HG03108 (cell line): ENCODE measurements around the gene CTNNAL1.
"Not testable (repeated sequence)": the region's sequence is repeated elsewhere in the genome, so short reads cannot be mapped to it uniquely, and the experiment has no call there.

Experiments used
- ATAC-seq: cut with Tn5 transposase; IDR thresholded peaks from one replicate; pipeline ENCODE4 v1.9.1; 2021; ENCODE audit warnings: moderate library complexity; ENCODE audit not compliant: unreplicated experiment

The CTNNAL1 gene

DNA sequence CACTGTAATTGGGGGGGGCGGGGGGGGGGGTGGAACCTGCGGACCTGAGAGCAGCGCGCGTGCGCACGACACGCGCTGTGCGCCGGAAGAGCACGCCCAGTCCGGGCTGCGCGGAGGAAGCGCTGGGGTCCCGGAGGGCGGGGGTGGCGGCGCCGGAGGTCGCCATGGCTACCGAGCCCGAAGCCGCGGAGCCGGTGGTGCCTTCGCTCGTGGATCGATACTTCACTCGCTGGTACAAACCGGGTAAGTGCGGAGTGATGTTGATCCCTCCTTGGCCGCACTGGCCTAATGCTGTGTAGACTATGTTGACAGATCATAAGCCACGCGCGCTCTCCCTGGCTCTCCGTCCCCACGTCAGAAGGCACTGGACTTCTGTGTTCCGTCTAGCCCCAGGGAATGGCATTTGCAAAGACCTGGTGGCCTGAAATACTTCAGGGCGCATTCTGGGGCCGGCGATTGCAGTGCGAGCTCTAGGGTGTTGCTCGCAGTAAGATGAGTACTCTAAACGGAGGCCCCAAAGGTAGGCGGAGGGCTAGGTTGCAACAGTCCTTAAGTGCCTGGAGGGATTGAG, 78.9 kb downstream of the CTNNAL1 start, which contains the start of gene ABITRAM:
Gene ABITRAM (plus strand): TSS at position 78 of the 571 bp plus-strand sequence. CDS start 87 bp downstream, at position 165.
- ATAC-seq, result peak; percentile 72

DNA sequence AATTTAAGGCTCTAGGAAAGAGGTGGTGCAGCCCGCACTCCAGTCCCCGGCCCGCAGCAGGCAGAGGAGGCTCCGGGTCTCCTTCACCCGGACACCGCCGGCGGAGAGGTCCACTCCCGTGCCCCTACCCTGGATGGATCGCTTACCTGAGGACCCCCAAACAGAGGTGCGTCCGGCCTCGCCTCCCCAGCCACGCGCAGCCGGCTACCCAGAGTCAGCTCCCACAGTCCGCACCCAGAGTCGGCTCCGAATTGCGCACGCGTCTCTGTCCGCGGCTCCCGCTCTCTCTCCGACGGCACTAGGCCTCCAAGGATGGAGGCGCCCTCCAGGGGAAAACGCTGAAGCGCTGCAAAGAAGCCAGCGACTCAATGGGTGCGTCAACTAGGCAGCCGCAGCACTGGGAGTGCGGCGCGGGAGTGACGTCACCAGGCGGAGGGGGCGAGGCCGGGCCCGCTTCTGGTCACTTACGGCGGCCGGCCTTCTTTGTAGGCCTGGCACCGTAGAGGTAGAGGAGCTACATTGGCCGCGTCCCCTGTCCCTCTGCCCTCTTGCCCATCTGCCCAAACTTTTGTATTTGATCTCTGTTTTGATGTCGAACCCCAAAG, 79.5 kb downstream of the CTNNAL1 start, which contains the start of gene ELP1:
Gene ELP1 (minus strand): TSS at position 407 of the 605 bp plus-strand sequence. CDS start 2,978 bp downstream, outside the sequence.
- ATAC-seq, result peak; percentile 88

DNA sequence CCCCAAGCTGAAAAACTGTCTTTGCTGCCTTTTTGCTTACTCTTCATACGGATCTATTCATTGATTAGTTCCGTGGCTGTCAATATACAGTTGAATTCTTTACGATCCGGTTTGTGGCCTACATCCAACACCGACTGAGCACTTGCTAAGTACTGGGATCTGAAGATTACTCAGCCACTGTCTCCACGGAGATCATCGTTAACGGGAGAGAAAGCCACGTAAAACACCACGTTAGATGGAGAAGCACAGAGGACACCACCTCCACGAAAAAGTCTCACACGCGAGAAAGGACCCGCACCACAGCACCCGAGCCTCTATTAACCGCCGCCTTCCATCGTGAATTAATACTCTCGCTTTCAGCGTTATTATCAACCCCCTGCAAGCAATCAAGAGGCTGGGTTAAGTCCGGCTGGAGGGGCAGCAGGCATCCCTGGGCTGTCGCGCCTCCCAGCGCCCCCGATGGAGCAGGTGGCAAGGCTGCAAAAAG, 80.0 kb downstream of the CTNNAL1 start:
- peak; percentile 18 for ATAC-seq

DNA sequence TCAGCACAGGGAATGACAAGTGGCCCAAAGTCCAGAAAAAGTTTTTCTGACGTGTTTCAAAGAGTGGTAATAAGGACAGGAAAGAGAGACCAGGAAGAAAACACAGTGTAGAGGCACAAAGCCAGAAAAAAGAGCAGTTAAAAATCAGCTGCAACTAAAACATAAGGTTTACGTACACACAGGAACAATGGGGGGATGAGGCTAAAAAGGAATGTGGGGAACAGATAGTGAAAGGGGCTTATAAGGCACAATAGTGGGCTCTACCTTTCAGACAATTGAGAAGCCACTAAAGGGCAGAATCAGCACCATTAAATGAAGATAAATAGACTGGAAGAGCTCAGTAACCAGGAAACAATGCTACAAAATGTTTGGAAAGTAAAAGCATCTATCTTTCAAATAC, 84.9 kb downstream of the CTNNAL1 start:
- ATAC-seq, result no peak

DNA sequence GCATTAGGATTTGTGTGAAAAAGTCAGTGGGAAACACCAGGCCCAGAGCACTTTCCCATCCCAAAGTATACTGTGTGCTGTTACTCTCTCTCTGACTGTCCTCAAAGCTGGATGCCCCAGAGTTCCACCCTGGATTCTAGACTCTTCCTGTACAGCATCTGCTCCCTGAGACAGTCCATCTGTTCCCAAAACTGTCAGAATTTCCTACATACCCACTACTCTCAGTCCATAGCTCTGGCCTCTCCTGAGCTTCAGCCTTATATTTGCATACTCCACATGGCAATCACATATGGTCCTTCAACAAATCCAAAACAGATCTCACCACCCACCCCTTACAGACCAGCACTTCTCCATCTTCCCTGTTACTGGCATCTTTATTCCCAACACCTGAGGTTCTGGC, 88.8 kb downstream of the CTNNAL1 start:
- no peak for ATAC-seq

DNA sequence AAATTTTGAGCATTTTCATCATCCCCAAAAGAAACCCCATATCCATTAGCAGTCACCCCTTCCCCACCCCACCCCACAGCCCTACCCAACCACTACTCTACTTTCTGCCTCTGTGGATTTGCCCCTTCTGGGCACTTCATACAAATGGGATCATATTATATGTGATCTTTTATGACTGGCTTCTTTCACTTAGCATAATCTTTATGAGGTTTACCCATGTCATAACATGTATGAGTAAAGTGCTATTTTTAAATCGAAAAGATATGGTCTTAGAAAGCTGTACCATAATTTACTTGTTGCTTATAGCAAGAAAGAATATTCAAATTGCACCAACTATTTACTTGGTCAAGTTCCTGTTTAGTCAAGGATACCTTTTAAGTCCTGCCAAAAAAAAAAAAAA, 92.1 kb downstream of the CTNNAL1 start:
- no peak for ATAC-seq

DNA sequence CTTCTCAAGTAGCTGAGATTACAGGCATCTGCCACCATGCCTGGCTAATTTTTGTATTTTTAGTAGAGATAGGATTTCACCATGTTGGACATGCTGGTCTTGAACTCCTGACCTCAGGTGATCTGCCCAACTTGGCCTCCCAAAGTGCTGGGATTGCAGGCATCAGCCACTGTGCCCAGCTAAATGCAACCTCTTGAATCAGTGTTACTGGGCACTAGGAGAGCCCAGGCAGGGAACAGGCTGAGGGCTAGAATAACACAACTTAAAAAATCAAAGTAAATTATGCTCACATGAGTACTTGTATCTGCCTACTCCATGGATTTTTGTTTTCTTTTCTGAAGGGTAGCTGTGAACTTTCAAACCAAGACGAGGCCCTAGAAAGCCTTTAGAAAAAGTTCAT, 92.9 kb downstream of the CTNNAL1 start:
- not testable (repeated sequence) for ATAC-seq

DNA sequence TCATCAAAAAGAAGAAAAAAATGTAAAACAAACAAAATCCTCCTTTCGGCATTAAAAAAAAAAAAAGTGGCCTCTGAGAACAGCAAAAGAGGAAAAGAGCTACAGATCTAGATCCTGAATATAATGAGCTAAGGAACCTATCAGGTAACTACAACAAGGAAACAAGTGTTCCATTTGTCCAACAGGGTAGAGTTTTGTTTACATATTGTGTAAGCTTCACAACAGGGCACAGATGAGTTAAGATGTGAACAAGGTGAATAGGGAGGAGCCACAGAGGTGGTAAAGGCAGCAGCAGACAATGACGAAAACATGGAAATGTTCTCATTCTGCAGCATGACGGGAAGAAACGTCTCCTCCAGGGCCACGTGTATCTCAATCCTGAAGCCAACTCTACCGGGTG, 93.8 kb downstream of the CTNNAL1 start:
- ATAC-seq, result no peak

DNA sequence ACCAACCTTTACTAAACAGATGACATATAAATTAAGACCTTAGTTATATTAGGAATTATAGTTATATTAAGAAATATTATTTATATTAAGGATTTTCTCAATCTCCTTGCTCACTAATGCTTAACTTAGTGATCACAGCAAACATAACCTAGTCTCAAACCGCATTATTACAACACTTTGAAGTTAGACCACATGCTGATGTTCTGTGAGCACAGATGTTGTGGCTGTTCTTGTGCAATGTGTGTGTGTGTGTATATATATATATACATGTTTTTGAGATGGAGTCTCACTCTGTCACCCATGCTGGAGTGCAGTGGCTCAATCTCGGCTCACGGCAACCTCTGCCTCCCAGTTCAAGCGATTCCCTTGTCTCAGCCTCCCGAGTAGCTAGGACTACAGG, 99.9 kb downstream of the CTNNAL1 start:
- ATAC-seq, result no peak

DNA sequence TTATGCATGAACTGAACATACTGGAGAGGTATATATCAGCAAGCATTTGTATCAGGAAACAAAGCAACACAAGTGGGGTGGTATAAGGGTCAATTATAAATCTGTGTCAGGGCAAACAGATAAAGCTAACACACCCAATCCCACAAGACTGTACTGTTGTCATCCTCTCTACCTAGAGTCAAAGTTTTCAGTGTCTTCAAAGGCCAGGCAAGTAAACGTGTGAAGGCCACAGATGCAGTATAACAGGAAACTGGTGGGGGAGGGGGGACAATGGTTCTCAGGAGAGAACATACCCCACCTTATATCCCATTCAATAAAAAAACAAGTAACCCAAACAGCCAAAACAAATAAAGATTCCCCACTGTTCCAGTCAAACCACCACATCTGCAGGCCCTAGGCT, 101.5 kb downstream of the CTNNAL1 start:
- no peak for ATAC-seq

DNA sequence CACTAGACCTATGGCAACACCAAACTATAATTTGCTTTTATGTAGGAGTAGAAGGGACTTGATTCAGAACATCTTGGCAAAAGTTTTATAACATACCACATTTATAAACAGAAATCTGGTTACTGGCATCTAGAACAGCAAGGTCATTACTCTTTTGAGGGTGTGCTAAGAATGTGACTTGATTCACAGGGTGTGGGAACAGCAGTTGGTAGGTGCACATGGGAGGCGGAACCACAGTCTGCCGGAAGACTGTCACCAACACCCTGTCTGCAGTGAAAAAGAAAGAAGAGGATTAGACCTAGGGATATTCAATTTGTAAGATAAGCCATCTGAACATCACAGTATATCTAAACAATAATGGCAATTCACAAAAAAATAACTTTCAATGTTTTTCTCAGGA, 102.4 kb downstream of the CTNNAL1 start:
- ATAC-seq, result no peak

DNA sequence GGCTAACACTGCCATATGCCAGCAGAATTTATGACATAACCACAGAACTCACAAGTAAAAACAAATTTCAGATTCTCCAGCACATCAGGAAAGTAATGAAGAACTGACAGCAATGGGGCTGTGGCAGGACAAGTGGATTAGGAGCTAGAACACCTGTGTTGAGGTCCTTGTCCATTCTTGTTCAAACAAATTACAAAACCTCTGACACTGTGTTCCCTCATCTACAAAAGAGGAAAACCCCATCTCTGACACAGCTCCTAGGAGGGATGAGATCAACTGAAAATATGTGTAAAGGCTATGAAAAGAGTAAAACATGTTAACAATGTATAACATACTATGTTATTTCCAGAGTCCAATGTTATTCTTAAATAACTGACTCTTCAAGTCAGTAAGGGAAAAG, 102.9 kb downstream of the CTNNAL1 start:
- no peak for ATAC-seq

DNA sequence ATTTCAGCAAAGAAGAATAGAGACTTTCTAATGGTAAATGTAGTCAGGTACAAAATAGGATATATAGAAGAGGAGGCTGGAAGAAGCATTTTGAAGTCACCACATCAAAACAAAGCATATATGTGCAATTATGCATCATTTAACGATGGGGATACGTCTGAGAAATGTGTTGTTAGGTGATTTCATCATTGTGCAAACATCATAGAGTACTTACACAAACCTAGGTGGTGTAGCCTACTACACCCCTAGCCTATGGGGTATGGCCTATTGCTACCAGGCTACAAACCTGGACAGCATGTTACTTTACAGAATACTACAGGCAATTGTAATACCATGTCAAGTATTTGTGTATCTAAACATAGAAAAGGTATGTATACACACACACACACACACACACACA, 107.8 kb downstream of the CTNNAL1 start:
- ATAC-seq, result no peak

DNA sequence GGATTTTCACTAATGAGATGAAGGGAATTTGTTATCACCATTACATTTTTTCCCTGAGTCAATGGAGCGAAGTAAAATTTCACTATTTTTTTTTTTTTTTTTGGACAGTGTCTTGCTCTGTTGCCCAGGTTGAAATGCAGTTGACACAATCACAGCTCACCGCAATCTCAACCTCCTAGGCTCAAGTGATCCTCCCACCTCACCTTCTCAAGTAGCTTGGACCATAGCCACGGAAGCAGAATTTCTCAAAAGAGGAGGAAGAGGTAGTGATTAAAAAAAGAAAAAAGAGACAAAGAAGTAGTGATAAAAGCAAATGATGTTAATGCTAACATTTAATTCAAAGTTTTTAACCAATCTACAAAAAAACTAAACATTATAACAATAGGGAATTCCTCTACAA, 109.1 kb downstream of the CTNNAL1 start:
- ATAC-seq, result no peak

DNA sequence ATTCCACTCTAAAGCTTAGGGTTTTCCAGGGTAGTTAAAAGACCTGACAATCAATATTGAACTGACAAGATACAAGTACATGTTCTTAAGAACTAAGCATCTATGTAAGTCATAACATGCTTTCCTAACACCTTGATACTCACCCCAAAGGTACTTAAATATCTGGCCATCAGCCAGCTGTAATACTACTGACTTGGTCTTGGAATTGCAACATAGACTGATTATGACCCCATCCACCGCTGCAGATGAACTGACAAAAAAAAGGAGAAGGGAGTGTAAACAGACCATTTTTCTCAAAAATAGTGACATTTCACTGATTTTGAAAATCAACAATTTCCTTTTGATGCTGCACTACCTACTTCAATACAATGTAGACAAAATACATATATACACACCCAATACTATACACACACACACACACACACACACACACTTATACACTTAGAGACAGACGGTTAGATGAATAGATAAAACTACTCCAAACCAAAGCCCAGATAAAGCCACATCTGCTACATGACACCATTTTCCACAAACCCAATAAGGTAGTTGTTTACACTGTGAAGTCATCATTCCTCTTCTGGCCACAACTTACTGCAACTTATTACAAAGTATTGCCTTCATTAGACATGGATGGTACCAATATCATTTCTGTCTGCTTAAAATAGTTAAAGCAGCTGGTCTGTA, 109.7 kb downstream of the CTNNAL1 start:
- ATAC-seq, result no peak

DNA sequence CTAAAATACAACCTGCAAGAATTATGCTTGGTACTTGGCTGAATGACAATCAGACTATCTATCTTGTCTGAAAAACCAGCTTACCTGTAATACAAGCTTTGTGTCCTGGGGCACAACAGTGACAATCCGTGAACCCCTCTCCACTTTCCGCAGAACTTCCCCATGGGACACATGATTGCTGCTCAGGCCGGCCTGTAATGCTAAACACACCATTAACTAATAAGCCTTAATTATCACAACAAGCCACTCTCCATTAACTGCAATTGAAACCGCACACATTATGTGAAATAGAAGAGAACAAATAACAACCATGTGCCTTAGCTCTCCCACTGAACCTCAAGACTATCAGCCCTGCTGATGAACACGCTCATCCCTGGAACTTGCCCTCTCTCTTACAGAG, 113.1 kb downstream of the CTNNAL1 start:
- no peak for ATAC-seq

DNA sequence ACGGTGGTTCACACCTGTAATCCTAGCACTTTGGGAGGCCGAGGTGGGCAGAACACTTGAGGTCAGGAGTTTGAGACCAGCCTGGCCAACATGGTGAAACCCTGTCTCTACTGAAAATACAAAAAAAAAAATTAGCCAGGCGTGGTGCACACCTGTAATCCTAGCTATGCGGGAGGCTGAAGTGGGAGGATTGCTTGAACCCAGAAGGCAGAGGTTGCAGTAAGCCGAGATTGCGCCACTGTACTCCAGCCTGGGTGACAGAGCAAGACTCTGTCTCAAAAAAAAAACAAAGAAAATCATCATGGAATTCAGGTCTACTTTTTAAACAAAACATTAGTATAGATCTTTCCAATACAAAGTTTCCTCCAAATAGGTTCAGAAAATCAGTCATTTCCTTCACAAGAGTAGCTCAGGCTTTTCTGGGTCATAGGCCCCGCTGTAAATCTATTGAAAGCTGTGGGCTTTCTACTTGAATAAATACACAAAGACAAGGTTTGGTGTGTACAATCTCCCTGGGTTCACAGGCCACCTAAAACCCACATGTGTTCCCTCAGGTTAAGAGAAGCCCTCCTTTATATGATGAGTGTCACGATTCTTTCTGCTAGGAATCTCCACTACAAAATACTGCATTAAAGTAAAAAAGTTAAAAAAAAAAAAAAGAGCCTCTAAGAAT, 114.1 kb downstream of the CTNNAL1 start:
- ATAC-seq, result not testable (repeated sequence)

DNA sequence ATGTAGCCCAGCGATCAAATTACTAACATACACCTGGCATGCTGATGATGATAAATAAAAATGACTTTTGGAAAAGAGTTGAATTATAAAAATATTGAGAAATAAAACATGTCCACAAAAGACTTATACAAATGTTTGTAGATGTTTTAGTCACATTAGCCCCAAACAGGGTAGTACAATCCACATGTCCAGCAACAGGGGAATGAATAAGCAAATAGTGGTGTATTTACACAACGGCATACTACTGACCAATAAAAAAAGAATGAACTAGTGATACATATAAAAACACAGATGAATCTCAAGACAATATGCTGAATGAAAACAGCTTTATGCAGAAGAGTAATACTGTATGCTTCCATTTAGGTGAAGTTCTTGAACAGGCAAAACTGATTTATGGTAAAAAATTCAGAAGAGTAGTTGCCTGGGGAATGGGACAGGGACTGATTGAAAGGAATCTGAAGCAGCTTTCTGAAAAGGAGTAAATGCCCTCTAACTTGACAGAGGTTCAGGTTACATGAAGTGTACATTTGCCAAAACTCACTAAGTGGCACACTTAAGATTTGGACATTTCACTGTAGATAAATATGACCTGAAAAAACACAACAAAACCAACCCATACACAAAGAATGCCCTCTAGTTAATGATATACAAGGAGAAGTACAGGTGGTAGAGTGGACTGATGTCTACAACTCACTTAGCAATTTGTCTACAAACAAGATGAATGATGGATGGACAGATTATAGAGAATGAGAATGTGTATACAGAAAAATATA, 115.8 kb downstream of the CTNNAL1 start:
- ATAC-seq, result no peak

DNA sequence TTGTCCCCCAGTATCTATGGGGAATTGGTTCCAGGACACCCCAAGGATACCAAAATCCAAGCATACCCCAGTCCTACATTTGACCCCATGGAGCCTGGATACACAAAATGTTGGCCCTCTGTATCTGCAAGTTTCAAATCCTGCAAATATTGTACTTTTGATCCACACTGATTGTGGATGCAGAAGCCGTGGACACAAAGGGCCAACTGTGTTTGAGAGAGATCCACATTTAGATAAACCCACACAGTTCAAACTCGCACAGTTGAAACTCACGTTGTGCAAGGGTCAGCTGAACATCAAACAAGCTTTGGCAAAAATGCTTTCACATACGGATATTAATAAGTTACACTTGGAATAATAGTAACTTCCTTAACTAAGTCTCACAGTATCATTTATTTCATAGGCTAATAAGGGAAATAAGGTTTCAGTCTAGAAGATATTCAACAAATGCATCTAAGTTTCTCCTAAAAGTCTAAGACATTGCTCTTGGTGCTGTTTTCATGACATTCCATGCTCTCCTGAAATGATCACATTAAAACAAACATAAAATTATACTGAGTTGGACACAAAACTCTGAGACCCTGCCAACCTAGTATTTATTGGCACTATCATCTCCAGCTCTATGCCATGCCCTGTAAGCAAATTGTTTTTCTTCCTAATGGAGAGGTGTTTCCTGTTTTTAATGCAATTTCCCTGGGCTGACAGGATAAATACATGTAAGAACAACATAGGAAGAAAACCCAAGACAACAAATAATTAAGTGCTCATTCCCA, 118.9 kb downstream of the CTNNAL1 start:
- ATAC-seq, result no peak
